ENCODE measurements around the gene SLC44A1. TPM values are rescaled to one million over a fixed set of nuclear protein-coding genes. Genes with fewer than 3 reads are reported as not detected.

The SLC44A1 gene
- total RNA-seq, 1 experiment from 2014 or later = 15.2 TPM

DNA sequence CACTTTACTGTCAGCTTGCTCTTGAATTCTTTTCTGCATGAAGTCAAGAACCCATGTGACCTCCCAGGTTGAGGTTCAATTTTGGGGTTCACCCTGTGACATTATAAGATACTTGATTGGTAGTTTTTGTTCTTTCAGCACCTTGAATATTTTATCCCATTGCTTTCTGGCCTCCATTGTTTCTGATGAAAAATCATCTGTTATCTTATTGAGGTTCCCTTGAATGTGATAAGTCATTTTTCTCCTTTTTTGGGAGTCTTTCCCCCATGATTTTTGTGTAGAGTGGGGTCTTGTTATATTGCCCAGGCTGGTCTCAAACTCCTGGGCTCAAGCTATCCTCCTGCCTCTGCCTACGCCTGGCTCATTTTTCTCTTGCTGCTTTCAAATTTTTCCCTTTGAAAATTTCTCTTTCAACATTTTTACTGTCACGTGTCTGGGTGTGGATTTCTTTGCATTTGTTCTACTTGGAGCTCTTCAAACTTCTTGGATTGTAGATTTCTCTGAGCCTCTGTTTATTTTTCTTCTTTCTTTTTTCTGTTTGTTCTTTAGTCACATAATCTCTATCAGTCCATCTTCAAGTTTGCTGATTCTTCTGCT lies 20.8 kb upstream of the SLC44A1 start:
- Mint-ChIP-seq H3K36me3 (ENCODE audit: insufficient read depth, unreplicated experiment) (no peaks in the 10 kb centered on the region), H3K4me1 (ENCODE audit: insufficient read depth, unreplicated experiment) (peaks cover 7% of the 10 kb centered on the region), H3K4me3 (ENCODE audit: unreplicated experiment) (no peak overlapping the region), H3K27me3 (ENCODE audit: insufficient read depth, unreplicated experiment) (no peaks in the 10 kb centered on the region), H3K9me3 (ENCODE audit: unreplicated experiment) (peaks cover 35% of the 10 kb centered on the region), H3K27ac (ENCODE audit: low read depth, unreplicated experiment) (no peak overlapping the region)
- POLR2A ChIA-PET = no interaction called here
- no peak for DNase-seq (ENCODE audit: unreplicated experiment)
- BruUV-seq (replicated peaks) = no TSS peak
- CTCF ChIA-PET = no interaction called here
- intact Hi-C loops (cut with micrococcal nuclease) = no loop called here
- TF ChIP-seq, protein P1, sequence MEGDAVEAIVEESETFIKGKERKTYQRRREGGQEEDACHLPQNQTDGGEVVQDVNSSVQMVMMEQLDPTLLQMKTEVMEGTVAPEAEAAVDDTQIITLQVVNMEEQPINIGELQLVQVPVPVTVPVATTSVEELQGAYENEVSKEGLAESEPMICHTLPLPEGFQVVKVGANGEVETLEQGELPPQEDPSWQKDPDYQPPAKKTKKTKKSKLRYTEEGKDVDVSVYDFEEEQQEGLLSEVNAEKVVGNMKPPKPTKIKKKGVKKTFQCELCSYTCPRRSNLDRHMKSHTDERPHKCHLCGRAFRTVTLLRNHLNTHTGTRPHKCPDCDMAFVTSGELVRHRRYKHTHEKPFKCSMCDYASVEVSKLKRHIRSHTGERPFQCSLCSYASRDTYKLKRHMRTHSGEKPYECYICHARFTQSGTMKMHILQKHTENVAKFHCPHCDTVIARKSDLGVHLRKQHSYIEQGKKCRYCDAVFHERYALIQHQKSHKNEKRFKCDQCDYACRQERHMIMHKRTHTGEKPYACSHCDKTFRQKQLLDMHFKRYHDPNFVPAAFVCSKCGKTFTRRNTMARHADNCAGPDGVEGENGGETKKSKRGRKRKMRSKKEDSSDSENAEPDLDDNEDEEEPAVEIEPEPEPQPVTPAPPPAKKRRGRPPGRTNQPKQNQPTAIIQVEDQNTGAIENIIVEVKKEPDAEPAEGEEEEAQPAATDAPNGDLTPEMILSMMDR (IDR thresholded peaks at IDR 0.05; ENCODE audit: unreplicated experiment) = no peak

DNA sequence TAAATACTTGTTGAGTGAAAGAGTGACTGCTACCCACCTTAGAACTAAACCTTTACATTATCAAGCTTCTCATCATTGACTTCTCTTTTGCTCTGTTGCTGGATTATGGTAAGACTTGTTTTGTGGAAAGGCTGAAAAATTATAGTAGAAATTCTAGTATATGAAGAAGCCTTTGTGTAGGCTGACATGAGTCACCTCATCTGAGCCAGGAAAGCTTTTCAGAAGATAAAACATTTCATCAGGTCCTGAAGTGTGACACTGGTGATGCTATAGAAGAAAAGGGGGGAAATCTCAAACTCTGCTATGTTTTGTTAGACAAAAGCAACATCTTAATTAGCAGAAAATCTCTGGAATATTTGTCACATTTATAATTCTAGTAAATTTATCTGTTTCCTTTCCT lies 18.4 kb upstream of the SLC44A1 start:
- CTCF ChIA-PET = interaction anchor here (1.0 kb wide), 1 partner anchor 19 kb away, joined by 3 read pairs; the partner anchor contains the start of gene SLC44A1

DNA sequence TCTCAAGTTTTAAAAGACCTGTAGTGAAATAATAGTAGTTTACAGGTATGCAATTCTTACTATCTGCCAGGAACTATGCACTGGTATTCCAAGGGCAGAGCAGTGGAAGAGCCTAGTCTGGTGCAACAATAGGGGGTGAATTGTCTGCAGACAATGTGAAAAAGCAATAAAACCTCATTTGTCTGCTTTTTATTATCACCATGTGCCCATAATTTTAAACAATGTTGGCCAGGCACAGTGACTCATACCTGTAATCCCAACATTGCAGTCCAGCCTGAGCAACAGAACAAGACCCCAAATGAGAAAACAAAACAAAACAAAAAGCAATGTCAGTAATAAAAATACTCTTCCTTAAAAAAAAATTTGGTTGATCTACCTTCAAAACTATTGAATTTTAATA lies 12.2 kb upstream of the SLC44A1 start:
- TF ChIP-seq, protein P1 (IDR thresholded peaks at IDR 0.05; ENCODE audit: unreplicated experiment) = no peak
- no peaks in the 10 kb centered on the region for H3K9me3 Mint-ChIP-seq (ENCODE audit: unreplicated experiment)
- no peak overlapping the region for H3K4me3 Mint-ChIP-seq (ENCODE audit: unreplicated experiment)
- BruUV-seq (replicated peaks) = no TSS peak
- ChIA-PET POLR2A (no interaction called here), CTCF (no interaction called here)
- H3K4me1 Mint-ChIP-seq (ENCODE audit: insufficient read depth, unreplicated experiment) = peaks cover 5% of the 10 kb centered on the region
- DNase-seq (ENCODE audit: unreplicated experiment) = peak; percentile 28
- no peak overlapping the region for H3K27ac Mint-ChIP-seq (ENCODE audit: low read depth, unreplicated experiment)
- H3K36me3 Mint-ChIP-seq (ENCODE audit: insufficient read depth, unreplicated experiment) = no peaks in the 10 kb centered on the region
- no peaks in the 10 kb centered on the region for H3K27me3 Mint-ChIP-seq (ENCODE audit: insufficient read depth, unreplicated experiment)
- intact Hi-C loops (cut with micrococcal nuclease) = no loop called here

More for the DNA sequence above, 18.4 kb upstream of the SLC44A1 start:
- peaks cover 35% of the 10 kb centered on the region for H3K9me3 Mint-ChIP-seq (ENCODE audit: unreplicated experiment)
- no peaks in the 10 kb centered on the region for H3K27me3 Mint-ChIP-seq (ENCODE audit: insufficient read depth, unreplicated experiment)
- DNase-seq (ENCODE audit: unreplicated experiment) = no peak
- TF ChIP-seq, protein P1 (IDR thresholded peaks at IDR 0.05; ENCODE audit: unreplicated experiment) = no peak
- H3K27ac Mint-ChIP-seq (ENCODE audit: low read depth, unreplicated experiment) = no peak overlapping the region
- no peaks in the 10 kb centered on the region for H3K36me3 Mint-ChIP-seq (ENCODE audit: insufficient read depth, unreplicated experiment)
- no peak overlapping the region for H3K4me3 Mint-ChIP-seq (ENCODE audit: unreplicated experiment)
- POLR2A ChIA-PET = no interaction called here
- no peaks in the 10 kb centered on the region for H3K4me1 Mint-ChIP-seq (ENCODE audit: insufficient read depth, unreplicated experiment)
- BruUV-seq (replicated peaks) = no TSS peak
- intact Hi-C loops (cut with micrococcal nuclease) = no loop called here

DNA sequence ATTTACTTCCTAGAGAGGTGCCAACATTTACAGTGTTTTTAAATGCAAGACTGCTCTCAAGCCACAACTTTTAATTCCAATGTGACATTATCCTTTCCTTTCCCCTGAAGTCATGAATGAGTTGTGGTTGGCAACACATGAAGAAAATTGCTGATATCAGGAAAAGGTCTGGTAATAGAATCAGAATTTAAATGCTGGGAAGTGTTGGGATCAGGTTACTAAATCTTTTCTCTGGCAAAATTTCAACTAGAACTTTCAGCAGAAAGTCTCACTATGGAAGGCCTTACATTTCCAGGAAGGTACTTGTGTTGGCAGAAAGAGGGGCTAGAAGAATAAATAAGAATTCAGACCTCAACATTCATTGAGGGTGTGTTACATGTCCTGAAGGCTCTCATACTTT lies 10.6 kb upstream of the SLC44A1 start:
- no peak overlapping the region for H3K4me3 Mint-ChIP-seq (ENCODE audit: unreplicated experiment)
- no peaks in the 10 kb centered on the region for H3K9me3 Mint-ChIP-seq (ENCODE audit: unreplicated experiment)
- no TSS peak for BruUV-seq (replicated peaks)
- CTCF ChIA-PET = no interaction called here
- TF ChIP-seq, protein P1 (IDR thresholded peaks at IDR 0.05; ENCODE audit: unreplicated experiment) = no peak
- peak; percentile 43 for DNase-seq (ENCODE audit: unreplicated experiment)
- intact Hi-C loops (cut with micrococcal nuclease) = no loop called here
- peaks cover 5% of the 10 kb centered on the region for H3K4me1 Mint-ChIP-seq (ENCODE audit: insufficient read depth, unreplicated experiment)
- no peaks in the 10 kb centered on the region for H3K36me3 Mint-ChIP-seq (ENCODE audit: insufficient read depth, unreplicated experiment)
- no peak overlapping the region for H3K27ac Mint-ChIP-seq (ENCODE audit: low read depth, unreplicated experiment)
- peaks cover 4% of the 10 kb centered on the region for H3K27me3 Mint-ChIP-seq (ENCODE audit: insufficient read depth, unreplicated experiment)
- POLR2A ChIA-PET = interaction anchor here (1.1 kb wide), 1 partner anchor 10 kb away, joined by 3 read pairs; the partner anchor contains the start of gene SLC44A1

Data from MCF 10A (cell line).